ENCODE results near the gene RPL12. TPM values are rescaled to one million over a fixed set of nuclear protein-coding genes. Genes with fewer than 3 reads are reported as not detected.

Gene RPL12
- total RNA-seq, 4 donors from 2014 or later = 2,005 to 2,223 (median 2,119) TPM

DNA sequence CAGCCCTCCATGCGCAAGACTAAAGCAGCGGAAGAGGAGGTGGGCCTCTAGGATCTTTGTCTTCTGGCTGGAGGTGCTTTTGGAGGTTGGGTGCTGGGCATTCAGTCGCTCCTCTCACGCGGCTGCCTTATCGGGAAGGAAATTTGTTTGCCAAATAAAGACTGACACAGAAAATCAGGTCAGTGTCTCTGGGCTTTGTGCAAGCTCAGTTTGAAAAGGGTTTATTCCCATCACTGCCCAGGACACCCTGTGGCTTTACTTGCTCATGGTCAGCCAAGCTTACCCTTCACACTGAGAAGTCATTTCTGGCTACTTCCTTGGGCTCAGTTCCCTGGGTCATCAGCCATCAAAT is 43.7 kb downstream of the RPL12 start:
- Histone ChIP-seq H3K27ac (no peak overlapping the region), H3K9me3 (no peaks in the 10 kb centered on the region), H3K36me3 (peaks cover 2 to 51% (median 15%) of the 10 kb centered on the region in 3 donors), H3K4me1 (no peaks in the 10 kb centered on the region), H3K27me3 (no peaks in the 10 kb centered on the region), H3K4me3 (no peak overlapping the region)
- TF ChIP-seq EP300 (IDR thresholded peaks at IDR 0.05) (no peak), POLR2A (IDR thresholded peaks at IDR 0.05) (no peak)
- TF ChIP-seq, protein P1, sequence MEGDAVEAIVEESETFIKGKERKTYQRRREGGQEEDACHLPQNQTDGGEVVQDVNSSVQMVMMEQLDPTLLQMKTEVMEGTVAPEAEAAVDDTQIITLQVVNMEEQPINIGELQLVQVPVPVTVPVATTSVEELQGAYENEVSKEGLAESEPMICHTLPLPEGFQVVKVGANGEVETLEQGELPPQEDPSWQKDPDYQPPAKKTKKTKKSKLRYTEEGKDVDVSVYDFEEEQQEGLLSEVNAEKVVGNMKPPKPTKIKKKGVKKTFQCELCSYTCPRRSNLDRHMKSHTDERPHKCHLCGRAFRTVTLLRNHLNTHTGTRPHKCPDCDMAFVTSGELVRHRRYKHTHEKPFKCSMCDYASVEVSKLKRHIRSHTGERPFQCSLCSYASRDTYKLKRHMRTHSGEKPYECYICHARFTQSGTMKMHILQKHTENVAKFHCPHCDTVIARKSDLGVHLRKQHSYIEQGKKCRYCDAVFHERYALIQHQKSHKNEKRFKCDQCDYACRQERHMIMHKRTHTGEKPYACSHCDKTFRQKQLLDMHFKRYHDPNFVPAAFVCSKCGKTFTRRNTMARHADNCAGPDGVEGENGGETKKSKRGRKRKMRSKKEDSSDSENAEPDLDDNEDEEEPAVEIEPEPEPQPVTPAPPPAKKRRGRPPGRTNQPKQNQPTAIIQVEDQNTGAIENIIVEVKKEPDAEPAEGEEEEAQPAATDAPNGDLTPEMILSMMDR (IDR thresholded peaks at IDR 0.05) = no peak
- no peak for DNase-seq (ENCODE audit: low spot score in 2 of 2)
- WGBS, 2 donors = 79 to 84% methylated on average over 6 of the region's 6 CpGs

DNA sequence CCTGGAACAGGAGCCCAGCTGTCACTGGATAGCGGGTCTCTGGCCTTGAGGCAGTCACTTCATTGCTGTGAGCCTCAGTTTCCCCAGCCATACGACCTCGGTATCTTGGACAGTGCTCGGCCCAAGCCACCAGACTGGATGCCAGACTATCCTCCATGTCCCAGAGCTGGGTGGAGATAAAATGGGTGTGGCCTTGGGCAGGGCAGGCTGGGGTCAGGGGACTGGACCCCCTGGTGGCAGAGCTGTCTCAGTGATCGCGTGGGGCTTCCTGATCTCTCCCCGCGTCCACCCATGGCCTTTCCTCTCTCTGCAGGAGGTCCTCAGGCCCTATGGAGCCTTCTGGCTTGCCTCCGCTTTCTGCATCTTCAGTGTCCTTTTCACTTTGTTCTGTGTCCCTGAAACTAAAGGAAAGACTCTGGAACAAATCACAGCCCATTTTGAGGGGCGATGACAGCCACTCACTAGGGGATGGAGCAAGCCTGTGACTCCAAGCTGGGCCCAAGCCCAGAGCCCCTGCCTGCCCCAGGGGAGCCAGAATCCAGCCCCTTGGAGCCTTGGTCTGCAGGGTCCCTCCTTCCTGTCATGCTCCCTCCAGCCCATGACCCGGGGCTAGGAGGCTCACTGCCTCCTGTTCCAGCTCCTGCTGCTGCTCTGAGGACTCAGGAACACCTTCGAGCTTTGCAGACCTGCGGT is 44.3 kb downstream of the RPL12 start:
- TF ChIP-seq POLR2A (IDR thresholded peaks at IDR 0.05) (no peak), EP300 (IDR thresholded peaks at IDR 0.05) (no peak)
- TF ChIP-seq, protein P1 (IDR thresholded peaks at IDR 0.05) = no peak
- H3K36me3 ChIP-seq = peaks cover 2 to 56% (median 15%) of the 10 kb centered on the region in 3 donors
- H3K4me1 ChIP-seq = no peaks in the 10 kb centered on the region
- no peak for DNase-seq (ENCODE audit: low spot score in 2 of 2)
- no peaks in the 10 kb centered on the region for H3K27me3 ChIP-seq
- WGBS, 2 donors = 86 to 87% methylated on average over 10 to 12 of the region's 13 CpGs
- H3K4me3 ChIP-seq = no peak overlapping the region
- no peaks in the 10 kb centered on the region for H3K9me3 ChIP-seq
- H3K27ac ChIP-seq = no peak overlapping the region

DNA sequence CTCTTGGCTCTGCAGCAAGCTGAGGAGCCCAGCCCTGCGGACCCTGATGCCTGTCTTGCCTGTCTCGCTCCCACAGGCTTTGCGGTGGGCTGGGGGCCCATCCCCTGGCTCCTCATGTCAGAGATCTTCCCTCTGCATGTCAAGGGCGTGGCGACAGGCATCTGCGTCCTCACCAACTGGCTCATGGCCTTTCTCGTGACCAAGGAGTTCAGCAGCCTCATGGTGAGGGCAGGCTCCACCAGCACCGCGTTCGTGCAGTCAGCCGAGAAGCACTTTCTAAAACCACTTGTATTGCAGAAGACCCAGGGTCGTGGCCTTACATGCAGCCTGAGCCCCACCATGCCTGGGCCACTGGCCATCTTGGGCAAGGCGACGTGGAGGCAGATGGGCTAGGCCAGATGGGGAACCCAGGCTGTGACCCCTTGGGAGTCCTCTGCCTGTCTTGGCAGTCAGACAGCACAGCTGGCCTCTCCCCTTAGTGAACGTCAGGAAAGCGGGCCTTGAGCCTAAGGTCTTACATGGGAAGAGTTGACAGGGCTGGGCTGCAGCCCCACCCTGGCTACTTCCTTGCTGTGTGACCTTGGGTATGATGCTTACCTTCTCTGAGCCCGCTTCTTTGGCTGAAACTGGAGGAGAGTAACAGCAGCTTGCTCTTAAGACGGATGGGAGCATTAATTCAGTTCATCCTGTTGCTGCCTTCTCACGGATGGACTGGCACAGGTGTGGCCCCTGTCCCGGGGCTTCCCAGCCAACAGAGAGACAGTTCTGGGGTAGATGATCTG is 45.7 kb downstream of the RPL12 start:
- no peaks in the 10 kb centered on the region for H3K9me3 ChIP-seq
- TF ChIP-seq EP300 (IDR thresholded peaks at IDR 0.05) = no peak
- TF ChIP-seq, protein P1 (IDR thresholded peaks at IDR 0.05) = no peak
- no peak for TF ChIP-seq POLR2A (IDR thresholded peaks at IDR 0.05)
- H3K4me1 ChIP-seq = no peaks in the 10 kb centered on the region
- WGBS, 2 donors = 88 to 94% methylated on average over 17 to 19 of the region's 20 CpGs
- H3K36me3 ChIP-seq = peaks cover 2 to 70% (median 15%) of the 10 kb centered on the region in 3 donors
- no peak overlapping the region for H3K27ac ChIP-seq
- no peak overlapping the region for H3K4me3 ChIP-seq
- H3K27me3 ChIP-seq = no peaks in the 10 kb centered on the region
- DNase-seq (ENCODE audit: low spot score in 2 of 2) = no peak

DNA sequence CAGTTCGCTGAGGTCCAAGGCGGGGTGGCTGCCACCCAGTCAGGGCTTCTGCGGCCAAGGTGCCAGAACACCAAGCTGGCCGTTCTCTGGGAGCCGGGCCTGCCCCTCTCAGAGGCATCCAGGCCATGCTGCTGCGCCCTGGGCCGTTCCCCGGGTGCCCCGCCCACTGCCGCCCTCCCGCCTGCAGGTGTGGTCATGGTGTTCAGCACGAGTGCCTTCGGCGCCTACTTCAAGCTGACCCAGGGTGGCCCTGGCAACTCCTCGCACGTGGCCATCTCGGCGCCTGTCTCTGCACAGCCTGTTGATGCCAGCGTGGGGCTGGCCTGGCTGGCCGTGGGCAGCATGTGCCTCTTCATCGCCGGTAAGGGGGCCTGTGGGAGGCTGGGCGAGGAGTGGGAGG is 46.6 kb downstream of the RPL12 start:
- no peak overlapping the region for H3K4me3 ChIP-seq
- H3K27me3 ChIP-seq = no peaks in the 10 kb centered on the region
- DNase-seq (ENCODE audit: low spot score in 2 of 2) = no peak
- 93 to 95% methylated on average over 4 to 22 of the region's 23 CpGs for WGBS, 2 donors
- peaks cover 2 to 78% (median 15%) of the 10 kb centered on the region in 3 donors for H3K36me3 ChIP-seq
- TF ChIP-seq POLR2A (IDR thresholded peaks at IDR 0.05) = no peak
- TF ChIP-seq EP300 (IDR thresholded peaks at IDR 0.05) = no peak
- H3K4me1 ChIP-seq = no peaks in the 10 kb centered on the region
- no peaks in the 10 kb centered on the region for H3K9me3 ChIP-seq
- H3K27ac ChIP-seq = no peak overlapping the region

DNA sequence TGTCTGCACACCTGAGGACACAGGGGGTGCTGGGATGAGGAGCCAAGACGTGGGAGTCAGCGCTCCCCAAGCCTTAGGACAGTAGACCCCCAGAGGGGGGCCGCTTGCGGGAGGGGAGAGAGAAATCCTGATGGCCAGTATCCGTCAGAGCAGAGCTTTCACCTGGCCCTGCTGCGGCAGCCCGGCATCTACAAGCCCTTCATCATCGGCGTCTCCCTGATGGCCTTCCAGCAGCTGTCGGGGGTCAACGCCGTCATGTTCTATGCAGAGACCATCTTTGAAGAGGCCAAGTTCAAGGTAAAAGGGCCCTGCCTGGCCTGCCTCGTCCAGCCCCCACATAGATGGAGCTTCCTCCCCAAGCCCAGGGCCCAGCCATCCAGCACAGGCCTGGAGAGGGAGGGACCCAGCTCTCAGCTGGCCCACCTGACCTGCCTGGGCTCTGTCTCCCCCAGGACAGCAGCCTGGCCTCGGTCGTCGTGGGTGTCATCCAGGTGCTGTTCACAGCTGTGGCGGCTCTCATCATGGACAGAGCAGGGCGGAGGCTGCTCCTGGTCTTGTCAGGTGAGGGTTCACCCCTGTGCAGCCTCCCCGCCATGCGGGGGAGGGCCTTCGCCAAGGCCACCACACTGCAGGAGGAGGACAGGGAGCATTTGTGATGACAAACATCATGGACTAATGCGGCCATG is 47.6 kb downstream of the RPL12 start:
- Histone ChIP-seq H3K4me3 (no peak overlapping the region), H3K9me3 (no peaks in the 10 kb centered on the region), H3K27ac (no peak overlapping the region), H3K36me3 (peaks cover 2 to 78% (median 15%) of the 10 kb centered on the region in 3 donors), H3K4me1 (peaks cover 0 to 7% (median 3%) of the 10 kb centered on the region in 4 donors), H3K27me3 (no peaks in the 10 kb centered on the region)
- 89 to 90% methylated on average over 20 of the region's 22 CpGs for WGBS, 2 donors
- TF ChIP-seq, protein P1 (IDR thresholded peaks at IDR 0.05) = no peak
- TF ChIP-seq POLR2A (IDR thresholded peaks at IDR 0.05) (no peak), EP300 (IDR thresholded peaks at IDR 0.05) (no peak)
- no peak for DNase-seq (ENCODE audit: low spot score in 2 of 2)

All from tibial nerve (tissue), 4 donors.